DMS79 treated with DMSO at 0.1 percent for 48 hours (cell line): ENCODE results near the gene KCNK16.
"Not testable (repeated sequence)": the region's sequence is repeated elsewhere in the genome, so short reads cannot be mapped to it uniquely, and the experiment has no call there.

ENCODE experiments used
- DNase-seq: peaks from one replicate; lab custom pipeline; 2025; lab: John Stamatoyannopoulos, UW

The KCNK16 gene

GRCh38 chr6:39309942-39310531 is 12.5 kb downstream of the KCNK16 start:
- peak; percentile 74 for DNase-seq

DNA sequence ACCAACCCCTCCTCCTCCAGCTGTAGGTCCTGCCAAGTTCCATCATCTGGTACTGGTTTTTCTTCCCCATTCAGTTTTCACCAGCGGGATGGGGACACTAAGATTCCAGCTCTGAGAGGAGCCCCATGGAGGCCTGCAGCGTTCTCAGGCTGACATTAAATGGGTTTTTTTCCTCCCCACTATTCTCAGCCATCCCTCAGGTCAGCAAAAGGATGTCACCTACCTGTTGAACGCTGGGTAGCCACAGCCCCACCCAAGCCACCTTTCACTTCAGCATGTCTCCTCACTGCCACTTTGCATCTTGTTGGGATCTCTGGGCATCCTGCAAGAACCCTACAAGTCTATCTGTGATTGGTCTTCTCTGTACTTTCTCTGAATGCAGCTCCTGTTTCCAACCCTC is 15.0 kb downstream of the KCNK16 start:
- DNase-seq = no peak

DNA sequence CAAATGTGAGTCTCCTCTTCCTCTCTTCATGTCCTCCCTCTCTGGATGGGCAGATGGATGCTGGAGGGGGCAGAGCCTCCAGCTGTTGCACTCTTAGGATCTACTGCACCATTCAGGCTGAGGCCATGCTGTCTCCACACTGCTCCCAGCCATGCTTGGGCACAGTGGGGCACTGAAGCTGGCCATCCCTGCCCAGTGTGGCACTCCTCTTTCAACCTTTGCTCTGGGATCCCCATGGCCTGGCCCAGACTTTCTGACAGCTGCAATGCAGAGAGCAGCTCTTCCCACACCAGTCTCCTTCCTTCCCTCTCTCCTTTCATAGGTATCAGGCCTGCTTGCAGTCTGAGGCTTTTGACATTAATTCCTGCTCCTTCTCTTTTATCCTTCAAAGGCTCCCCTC is 17.6 kb downstream of the KCNK16 start:
- no peak for DNase-seq

GRCh38 chr6:39303425-39304153 is 18.9 kb downstream of the KCNK16 start:
- no peak for DNase-seq

DNA sequence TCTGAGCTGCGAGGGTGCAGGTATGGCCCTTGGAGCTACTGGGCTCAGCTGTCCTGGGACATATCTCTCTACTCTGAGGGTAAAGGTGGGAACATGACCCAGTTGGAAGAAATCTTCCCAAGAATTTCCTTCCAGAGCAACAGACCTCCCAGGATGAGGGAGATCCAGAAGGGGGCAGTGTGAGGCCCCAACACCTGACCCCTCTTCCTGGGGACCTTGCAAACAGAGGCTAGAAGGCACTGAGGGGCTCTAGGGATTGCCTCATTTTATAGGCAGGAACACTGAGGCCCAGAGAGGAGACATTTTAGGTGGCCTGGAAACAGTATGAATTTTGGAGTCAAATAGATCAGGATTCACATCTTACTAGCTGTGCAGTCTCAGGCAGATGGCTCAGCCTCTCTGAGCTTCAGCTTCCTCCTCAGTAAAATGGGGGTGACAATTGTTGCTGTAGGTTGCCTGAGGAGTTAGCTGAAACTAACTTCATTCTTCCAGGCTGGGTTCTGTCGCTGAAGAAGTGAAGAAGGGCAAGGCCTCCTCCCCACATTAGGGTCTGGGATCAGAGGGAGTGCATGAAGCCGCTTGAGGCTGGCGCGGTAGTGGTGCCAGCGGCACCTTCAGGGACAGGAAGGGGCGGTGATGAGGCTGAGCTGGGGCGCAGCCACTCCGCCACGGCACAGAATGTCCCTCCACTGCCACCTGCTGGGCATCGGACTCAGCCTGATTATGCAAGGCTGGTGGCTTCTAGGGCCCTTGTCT is 19.7 kb downstream of the KCNK16 start:
- peak; percentile 22 for DNase-seq

DNA sequence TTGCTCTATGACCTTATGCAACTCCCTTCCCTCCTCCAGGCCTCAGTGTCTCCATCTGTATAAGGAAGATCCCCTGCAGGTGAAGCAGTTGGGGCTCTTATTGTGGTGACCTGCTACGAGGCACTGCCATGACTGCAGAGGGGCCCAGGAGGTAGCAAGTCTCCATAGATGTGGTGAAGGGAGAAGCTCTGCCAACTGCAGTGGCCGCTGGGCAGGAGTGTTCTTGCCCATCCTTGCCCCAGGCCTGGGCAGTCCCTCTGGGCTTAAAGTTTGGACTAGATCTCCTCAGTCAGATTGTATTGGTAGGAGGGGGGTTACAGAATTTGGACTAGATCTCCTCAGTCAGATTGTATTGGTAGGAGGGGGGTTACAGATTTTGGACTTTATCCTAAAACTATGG is 20.5 kb downstream of the KCNK16 start:
- DNase-seq = no peak

DNA sequence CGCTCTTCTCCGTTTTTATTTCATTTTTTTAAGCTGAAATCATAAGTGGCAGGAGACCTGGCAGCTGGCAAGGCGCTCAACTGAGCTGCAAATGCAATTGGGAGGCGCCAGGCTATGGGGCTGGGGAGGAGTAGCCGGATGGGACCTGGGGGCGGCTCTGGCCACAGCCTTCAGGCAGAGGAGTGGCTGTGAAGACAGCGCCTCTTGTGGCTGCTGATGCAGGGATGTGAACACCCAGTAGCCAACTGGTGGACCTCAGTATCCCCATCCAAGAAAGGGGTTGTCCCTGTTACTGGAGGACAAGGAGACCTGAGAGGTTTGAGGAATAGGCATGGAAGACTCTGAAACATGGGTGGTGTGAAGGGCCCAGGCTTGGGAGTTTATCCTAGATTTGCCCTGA is 20.9 kb downstream of the KCNK16 start:
- DNase-seq = no peak

DNA sequence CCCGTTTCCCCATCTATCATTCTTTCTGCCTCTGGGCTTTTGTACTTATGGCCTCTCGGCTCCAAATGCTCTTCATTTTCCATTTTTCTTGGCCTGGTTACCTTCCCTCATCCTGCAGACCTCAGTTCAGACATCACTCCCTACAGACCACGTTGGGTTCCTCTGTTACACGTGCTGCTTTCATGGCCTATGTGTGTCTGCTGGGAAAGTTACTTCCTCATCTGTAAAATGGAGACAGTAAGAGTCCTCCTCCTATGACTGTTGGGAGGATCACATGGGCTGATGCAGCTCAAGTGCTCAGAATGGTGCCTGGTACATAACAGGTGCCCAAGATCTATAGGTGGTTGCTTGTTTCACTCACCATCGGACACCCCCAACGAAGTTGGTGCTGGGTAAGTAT is 21.8 kb downstream of the KCNK16 start:
- no peak for DNase-seq

DNA sequence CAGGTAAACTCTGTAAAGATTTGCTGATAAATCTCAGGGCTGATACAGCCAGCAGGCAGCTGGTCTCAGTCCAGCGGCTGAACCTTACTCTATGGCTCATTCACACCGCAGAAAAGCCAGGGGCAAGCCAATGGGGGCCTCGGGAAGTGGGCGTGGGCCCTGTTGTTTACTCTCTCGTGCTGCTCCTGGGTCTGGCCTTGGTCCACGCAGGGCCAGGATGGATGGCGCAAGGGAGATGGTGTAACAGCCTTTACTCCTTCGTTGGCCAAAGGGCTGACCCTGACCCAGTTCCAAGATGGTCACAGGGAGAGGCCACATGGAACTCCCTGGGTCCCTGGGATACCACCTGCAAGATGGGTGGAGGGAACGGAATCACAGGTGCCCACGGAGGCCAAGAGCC is 24.4 kb downstream of the KCNK16 start:
- no peak for DNase-seq

DNA sequence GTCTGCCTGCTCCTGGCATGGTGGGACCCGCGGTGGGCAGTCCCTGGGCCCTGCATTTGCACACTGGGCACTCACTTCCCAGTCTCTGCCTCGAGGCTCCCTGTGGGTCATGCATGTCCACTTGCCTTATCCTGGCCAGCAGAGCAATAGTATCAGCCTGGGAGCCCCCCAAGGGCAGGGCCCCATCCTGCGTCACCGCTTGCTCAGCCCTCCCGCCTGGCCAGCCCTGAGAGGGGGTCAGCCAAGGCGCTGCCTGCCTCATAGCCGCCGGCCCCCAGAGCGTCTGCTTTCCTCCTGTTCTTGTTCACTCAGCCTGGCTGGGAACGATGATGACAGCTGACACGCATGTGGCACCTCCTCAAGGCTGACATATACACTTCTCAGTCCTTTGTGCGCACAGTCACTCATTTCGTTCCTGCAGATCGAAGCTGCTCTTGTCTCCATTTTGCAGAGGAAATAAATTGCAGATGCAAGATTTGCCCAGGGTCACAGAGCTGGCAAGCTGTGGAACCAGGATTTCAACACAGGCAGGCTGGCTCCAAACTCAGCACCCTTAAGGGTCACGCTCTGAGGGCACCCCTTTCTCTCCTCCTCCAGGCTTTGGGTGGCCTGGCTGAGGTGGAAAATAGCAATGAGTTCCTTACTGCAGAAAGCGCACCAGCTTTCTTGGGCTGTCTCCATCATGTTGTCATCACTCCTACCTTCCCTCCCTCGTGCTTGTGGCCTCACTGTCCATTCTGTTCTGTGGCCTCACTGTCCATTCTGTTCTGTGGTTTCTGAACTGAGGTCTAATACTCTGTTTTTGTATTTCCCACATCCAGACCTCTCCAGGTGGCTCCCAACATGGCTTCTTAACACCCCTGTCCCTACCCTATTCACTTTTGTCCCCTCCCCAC is 25.5 kb downstream of the KCNK16 start:
- no peak for DNase-seq

GRCh38 chr6:39295611-39296011 is 26.9 kb downstream of the KCNK16 start:
- DNase-seq = no peak

DNA sequence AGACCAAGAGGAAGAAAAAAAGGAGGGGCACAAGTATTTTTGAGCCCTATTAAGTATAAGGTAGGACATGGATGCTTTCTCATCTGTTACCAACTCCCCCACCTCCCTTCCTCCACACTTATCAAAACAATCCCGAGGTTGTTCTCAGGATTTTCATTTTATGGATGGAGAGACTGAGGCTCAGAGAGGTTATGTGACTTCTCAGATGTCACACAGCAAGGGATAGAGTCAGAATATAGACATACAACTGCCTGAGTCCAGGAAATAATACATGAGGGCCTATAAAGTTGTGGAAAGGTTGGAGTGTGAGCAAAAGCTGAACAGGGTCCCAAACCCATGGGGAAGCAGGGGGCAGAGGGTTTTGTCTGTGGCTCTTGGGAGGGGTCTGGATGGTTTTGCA is 27.6 kb downstream of the KCNK16 start:
- DNase-seq = no peak

DNA sequence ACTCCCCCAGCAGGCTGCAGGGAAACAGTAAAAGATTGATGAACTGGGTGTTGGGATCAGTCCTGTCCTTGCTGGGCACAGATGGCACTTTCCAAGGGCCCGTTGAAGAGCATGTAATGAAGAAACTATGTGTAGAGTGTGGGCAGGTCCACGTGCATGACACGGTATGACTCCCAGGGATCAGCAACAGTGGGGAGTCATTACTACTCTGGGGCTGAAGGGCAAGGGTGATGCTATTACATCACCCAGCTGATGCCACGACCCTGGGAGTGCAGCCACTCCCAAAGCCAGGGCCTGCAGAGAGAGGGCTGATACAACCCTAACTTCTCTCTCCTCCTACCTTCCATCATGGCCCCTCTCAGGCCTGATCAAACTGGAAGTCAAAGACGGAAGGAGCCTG is 28.4 kb downstream of the KCNK16 start:
- no peak for DNase-seq

- DNase-seq = no peak
Measured at GRCh38 chr6:39292637-39293036, 29.9 kb downstream of the KCNK16 start.

DNA sequence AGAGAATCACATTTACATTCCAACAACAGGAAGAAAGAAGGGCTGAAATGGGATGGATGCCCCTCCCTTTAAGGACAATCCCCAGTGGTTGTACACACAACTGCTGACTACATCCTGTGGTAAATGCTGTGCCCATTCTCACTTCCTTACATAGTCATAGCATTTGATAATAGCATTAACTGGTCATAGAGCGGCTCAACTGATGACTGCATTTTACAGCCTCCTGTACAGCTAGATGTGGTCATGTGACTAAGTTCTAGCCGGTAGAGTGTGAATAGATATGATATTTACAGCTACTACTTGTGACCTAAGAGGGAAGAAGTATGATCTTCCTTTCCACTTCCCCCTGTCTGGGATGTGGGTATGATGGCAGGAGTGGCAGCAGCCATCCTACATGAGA is 33.0 kb downstream of the KCNK16 start:
- DNase-seq = no peak

GRCh38 chr6:39287601-39288000 is 34.9 kb downstream of the KCNK16 start:
- no peak for DNase-seq

- not testable (repeated sequence) for DNase-seq
Measured at GRCh38 chr6:39286596-39286995, 35.9 kb downstream of the KCNK16 start.

DNA sequence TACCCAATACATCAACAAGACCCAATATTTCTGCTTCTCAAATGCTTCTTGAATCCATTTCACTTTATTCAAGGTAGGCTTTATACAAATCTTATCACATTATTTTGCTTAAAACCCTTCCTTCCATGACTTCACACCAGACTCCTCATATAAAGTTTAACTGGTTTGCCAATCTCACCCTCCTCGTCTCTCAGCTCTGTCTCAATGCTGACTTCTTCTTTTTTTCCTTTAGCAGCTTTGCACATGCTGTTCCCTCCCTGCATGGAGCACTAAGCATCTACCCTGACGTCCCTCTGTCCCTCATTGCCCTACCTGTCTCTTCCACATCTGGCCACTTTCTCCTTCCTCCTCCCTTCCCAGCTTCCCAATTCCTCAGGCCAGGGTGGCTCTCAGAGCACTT is 39.7 kb downstream of the KCNK16 start:
- no peak for DNase-seq

DNA sequence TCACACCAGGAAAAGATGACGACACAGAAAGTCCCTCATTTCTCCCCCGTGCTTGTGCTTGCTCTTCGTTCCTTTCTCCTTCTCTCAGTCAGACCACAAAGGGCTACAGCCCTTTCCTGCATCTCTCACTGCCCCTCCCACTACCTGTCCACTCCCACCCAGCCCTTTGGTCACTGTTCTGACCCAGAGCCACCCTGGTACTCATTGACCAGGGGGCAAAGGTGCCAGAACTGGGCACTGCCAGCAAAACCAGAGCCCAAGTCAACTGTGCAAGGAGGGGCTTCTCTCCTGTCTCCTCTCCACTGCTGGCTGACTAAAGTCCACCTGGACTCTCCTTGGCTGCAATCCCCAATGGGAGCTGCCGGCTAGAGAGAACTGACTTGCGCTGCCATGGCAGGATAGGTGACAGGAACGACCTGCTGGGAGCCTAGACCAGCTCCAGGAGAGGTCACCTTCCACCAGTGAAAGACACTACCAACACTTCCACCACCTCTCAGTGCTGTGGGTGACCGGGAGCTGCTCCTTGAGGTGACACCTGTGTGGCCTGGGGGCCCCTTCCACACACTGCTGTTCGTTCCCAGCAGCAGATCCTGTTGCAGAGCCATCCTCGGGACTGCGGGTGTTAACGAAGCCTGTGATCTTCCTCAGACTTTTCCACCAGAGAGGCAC is 41.1 kb downstream of the KCNK16 start:
- DNase-seq = no peak

DNA sequence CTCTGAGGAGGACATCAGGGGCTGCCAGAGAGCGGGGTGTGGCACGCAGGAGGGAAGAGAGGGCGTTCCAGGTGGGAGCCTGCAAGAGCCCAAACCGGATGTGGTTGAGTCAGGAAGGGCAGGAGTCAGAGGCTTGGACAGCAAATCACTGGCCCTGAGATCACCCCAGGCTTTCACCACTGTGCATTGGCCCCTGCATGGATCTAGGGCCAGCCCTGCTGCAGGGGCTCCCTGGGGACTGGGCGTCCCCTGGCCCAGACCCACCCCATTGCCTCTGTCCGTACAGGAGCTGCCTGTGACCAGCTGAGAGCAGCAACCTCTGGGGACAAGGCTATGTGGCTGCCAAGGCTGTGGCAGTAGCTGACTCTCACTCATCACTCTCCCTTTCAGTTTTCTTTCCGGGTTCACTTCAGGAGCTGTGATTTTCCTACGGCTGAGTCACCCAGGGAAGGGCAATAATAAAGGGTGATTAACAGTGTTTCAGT is 42.2 kb downstream of the KCNK16 start:
- peak; percentile 26 for DNase-seq

DNA sequence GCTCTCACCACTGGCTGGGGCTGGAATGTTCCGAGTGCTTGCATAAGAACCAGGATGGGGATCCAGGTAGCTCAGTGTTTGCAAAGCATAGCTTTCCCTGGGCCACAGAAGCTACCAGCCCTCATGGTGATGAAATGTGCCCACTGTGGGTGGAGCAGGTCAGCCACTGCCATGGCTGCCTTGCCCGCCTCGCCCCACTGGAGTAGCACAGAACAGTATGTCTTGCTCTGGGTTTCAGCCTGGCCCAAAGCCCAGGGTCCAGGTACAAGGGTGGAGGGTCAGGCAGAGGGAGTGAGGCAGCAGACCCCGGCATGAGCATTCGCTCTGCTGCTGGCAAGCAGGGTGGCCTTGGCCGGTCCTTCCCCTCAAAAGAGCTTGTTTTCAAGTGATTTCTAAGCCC is 43.0 kb downstream of the KCNK16 start:
- no peak for DNase-seq
